ENCODE data around the gene FRK. TPM values are rescaled to one million over a fixed set of nuclear protein-coding genes. Genes with fewer than 3 reads are reported as not detected.

Gene FRK
- total RNA-seq, 1 donor from 2014 or later = 0.11 TPM

GRCh38 chr6:115898246-115898645 is 162.4 kb downstream of the FRK start:
- no peak overlapping the region for H3K27ac Mint-ChIP-seq
- H3K4me3 ChIP-seq = no peak overlapping the region
- H3K4me1 Mint-ChIP-seq = no peaks in the 10 kb centered on the region
- H3K9me3 Mint-ChIP-seq = no peaks in the 10 kb centered on the region
- no peaks in the 10 kb centered on the region for H4K20me1 ChIP-seq (ENCODE audit: low read depth)
- H3K4me2 ChIP-seq = no peak overlapping the region
- no peak overlapping the region for H3K27ac ChIP-seq
- H2AFZ ChIP-seq (replicated peaks) = no peak overlapping the region
- H3K79me2 ChIP-seq (ENCODE audit: low read depth) = no peaks in the 10 kb centered on the region
- no peaks in the 10 kb centered on the region for H3K36me3 ChIP-seq
- H3K36me3 Mint-ChIP-seq = no peaks in the 10 kb centered on the region
- H3K4me1 ChIP-seq = no peaks in the 10 kb centered on the region
- H3K27me3 Mint-ChIP-seq (ENCODE audit: insufficient read depth, low read depth) = no peaks in the 10 kb centered on the region
- H3K9ac ChIP-seq = no peak overlapping the region
- no peak overlapping the region for H3K4me3 Mint-ChIP-seq
- no peaks in the 10 kb centered on the region for H3K27me3 ChIP-seq
- no peaks in the 10 kb centered on the region for H3F3A ChIP-seq (ENCODE audit: low read depth)
- TF ChIP-seq EZH2phosphoT487 (IDR thresholded peaks at IDR 0.05) (no peak), CTCF (IDR thresholded peaks at IDR 0.05) (no peak), EZH2 (IDR thresholded peaks at IDR 0.05) (no peak)
- H3K9me3 ChIP-seq (ENCODE audit: low read depth) = no peaks in the 10 kb centered on the region
- no peak for DNase-seq (ENCODE audit: low spot score)

- Histone ChIP-seq H3K9me3 (ENCODE audit: low read depth) (no peaks in the 10 kb centered on the region), H4K20me1 (ENCODE audit: low read depth) (no peaks in the 10 kb centered on the region), H3K27ac (no peak overlapping the region), H3K36me3 (no peaks in the 10 kb centered on the region), H3K4me3 (no peak overlapping the region), H3K27me3 (no peaks in the 10 kb centered on the region), H3K4me2 (no peak overlapping the region), H3K9ac (no peak overlapping the region), H2AFZ (replicated peaks) (no peak overlapping the region), H3K79me2 (ENCODE audit: low read depth) (no peaks in the 10 kb centered on the region), H3K4me1 (no peaks in the 10 kb centered on the region), H3F3A (ENCODE audit: low read depth) (no peaks in the 10 kb centered on the region)
- no peak overlapping the region for H3K27ac Mint-ChIP-seq
- no peak overlapping the region for H3K4me3 Mint-ChIP-seq
- no peaks in the 10 kb centered on the region for H3K4me1 Mint-ChIP-seq
- no peaks in the 10 kb centered on the region for H3K36me3 Mint-ChIP-seq
- no peaks in the 10 kb centered on the region for H3K27me3 Mint-ChIP-seq (ENCODE audit: insufficient read depth, low read depth)
- H3K9me3 Mint-ChIP-seq = no peaks in the 10 kb centered on the region
- peak; percentile 87 for TF ChIP-seq CTCF (IDR thresholded peaks at IDR 0.05)
- TF ChIP-seq EZH2 (IDR thresholded peaks at IDR 0.05) = no peak
- peak; percentile 62 for DNase-seq (ENCODE audit: low spot score)
These were observed 164.1 kb downstream of the FRK start for GRCh38 chr6:115896538-115897129.

GRCh38 chr6:115894426-115894992 is 166.2 kb downstream of the FRK start:
- H3K4me1 ChIP-seq = no peaks in the 10 kb centered on the region
- no peaks in the 10 kb centered on the region for H3K79me2 ChIP-seq (ENCODE audit: low read depth)
- no peaks in the 10 kb centered on the region for H3K9me3 ChIP-seq (ENCODE audit: low read depth)
- H3K9me3 Mint-ChIP-seq = no peaks in the 10 kb centered on the region
- H3K4me3 Mint-ChIP-seq = no peak overlapping the region
- DNase-seq (ENCODE audit: low spot score) = no peak
- no peaks in the 10 kb centered on the region for H3K27me3 Mint-ChIP-seq (ENCODE audit: insufficient read depth, low read depth)
- H3K27ac Mint-ChIP-seq = no peak overlapping the region
- H3K27ac ChIP-seq = no peak overlapping the region
- no peak overlapping the region for H3K9ac ChIP-seq
- H3F3A ChIP-seq (ENCODE audit: low read depth) = no peaks in the 10 kb centered on the region
- no peaks in the 10 kb centered on the region for H3K4me1 Mint-ChIP-seq
- no peak overlapping the region for H3K4me3 ChIP-seq
- no peaks in the 10 kb centered on the region for H4K20me1 ChIP-seq (ENCODE audit: low read depth)
- H3K36me3 ChIP-seq = no peaks in the 10 kb centered on the region
- no peaks in the 10 kb centered on the region for H3K27me3 ChIP-seq
- no peak overlapping the region for H3K4me2 ChIP-seq
- no peak overlapping the region for H2AFZ ChIP-seq (replicated peaks)
- no peak for TF ChIP-seq EZH2 (IDR thresholded peaks at IDR 0.05)
- no peak for TF ChIP-seq CTCF (IDR thresholded peaks at IDR 0.05)
- TF ChIP-seq EZH2phosphoT487 (IDR thresholded peaks at IDR 0.05) = no peak
- H3K36me3 Mint-ChIP-seq = no peaks in the 10 kb centered on the region

All from neural progenitor cell (in vitro differentiated cells).